ENCODE measurements around the gene SCAI. TPM values are rescaled to one million over a fixed set of nuclear protein-coding genes. Genes with fewer than 3 reads are reported as not detected.

Gene SCAI
- total RNA-seq, 2 donors from 2014 or later: 6.7 to 7.6 TPM

- Histone ChIP-seq H3K36me3 (replicated peaks in 1 of 2; ENCODE audit: insufficient read depth in 1 of 2, low read depth in 2 of 2) (no peaks in the 10 kb centered on the region), H3K27ac (no peak overlapping the region), H3K4me3 (no peak overlapping the region), H3K4me1 (peaks cover 13% of the 10 kb centered on the region), H3K9me3 (peaks cover 0 to 6% (median 0%) of the 10 kb centered on the region in 3 donors), H3K27me3 (no peaks in the 10 kb centered on the region)
- ATAC-seq: no peak
- 89 to 92% methylated on average over 4 of the region's 4 CpGs for WGBS, 2 donors
- DNase-seq: no peak
- intact Hi-C loops (cut with DNase I): no loop called here
- TF ChIP-seq CTCF (IDR thresholded peaks at IDR 0.05) (no peak), POLR2A (IDR thresholded peaks at IDR 0.05) (no peak)
Observed at GRCh38 chr9:125100822-125101221, 42.5 kb downstream of the SCAI start.

GRCh38 chr9:125099816-125100215, 43.5 kb downstream of the SCAI start:
- intact Hi-C loops (cut with DNase I): no loop called here
- ATAC-seq: no peak
- WGBS, 2 donors: 46 to 54% methylated on average over 3 of the region's 3 CpGs

GRCh38 chr9:125095821-125096443, 47.4 kb downstream of the SCAI start:
- H3K36me3 ChIP-seq (replicated peaks in 1 of 2; ENCODE audit: insufficient read depth in 1 of 2, low read depth in 2 of 2): no peaks in the 10 kb centered on the region
- no peak for TF ChIP-seq CTCF (IDR thresholded peaks at IDR 0.05)
- no peak for TF ChIP-seq POLR2A (IDR thresholded peaks at IDR 0.05)
- H3K9me3 ChIP-seq: peaks cover 0 to 6% (median 0%) of the 10 kb centered on the region in 3 donors
- H3K4me3 ChIP-seq: no peak overlapping the region
- no peaks in the 10 kb centered on the region for H3K27me3 ChIP-seq
- DNase-seq (no peak), ATAC-seq (no peak)
- intact Hi-C loops (cut with DNase I): no loop called here
- H3K27ac ChIP-seq: no peak overlapping the region
- H3K4me1 ChIP-seq: peaks cover 13% of the 10 kb centered on the region
- 100% methylated on average over 2 of the region's 2 CpGs for WGBS, 2 donors

More at GRCh38 chr9:125099816-125100215, 43.5 kb downstream of the SCAI start:
- TF ChIP-seq POLR2A (IDR thresholded peaks at IDR 0.05) (no peak), CTCF (IDR thresholded peaks at IDR 0.05) (no peak)
- H3K27ac ChIP-seq: no peak overlapping the region
- H3K9me3 ChIP-seq: peaks cover 0 to 6% (median 0%) of the 10 kb centered on the region in 3 donors
- DNase-seq: peak in 1 of 4 donors; percentile 18
- H3K4me1 ChIP-seq: peaks cover 13% of the 10 kb centered on the region
- no peaks in the 10 kb centered on the region for H3K27me3 ChIP-seq
- no peak overlapping the region for H3K4me3 ChIP-seq
- no peaks in the 10 kb centered on the region for H3K36me3 ChIP-seq (replicated peaks in 1 of 2; ENCODE audit: insufficient read depth in 1 of 2, low read depth in 2 of 2)

GRCh38 chr9:125091121-125091520, 52.2 kb downstream of the SCAI start:
- WGBS, 2 donors: 64 to 74% methylated on average over 3 of the region's 3 CpGs

GRCh38 chr9:125089331-125089730, 54.0 kb downstream of the SCAI start:
- Histone ChIP-seq H3K9me3 (no peaks in the 10 kb centered on the region), H3K4me3 (no peak overlapping the region), H3K4me1 (no peaks in the 10 kb centered on the region), H3K27ac (no peak overlapping the region), H3K27me3 (no peaks in the 10 kb centered on the region), H3K36me3 (replicated peaks in 1 of 2; ENCODE audit: insufficient read depth in 1 of 2, low read depth in 2 of 2) (no peaks in the 10 kb centered on the region)
- no peak for ATAC-seq
- intact Hi-C loops (cut with DNase I): no loop called here
- no peak for DNase-seq
- TF ChIP-seq CTCF (IDR thresholded peaks at IDR 0.05): no peak
- no peak for TF ChIP-seq POLR2A (IDR thresholded peaks at IDR 0.05)

More at GRCh38 chr9:125091121-125091520, 52.2 kb downstream of the SCAI start:
- ATAC-seq: no peak
- no peak for TF ChIP-seq POLR2A (IDR thresholded peaks at IDR 0.05)
- intact Hi-C loops (cut with DNase I): no loop called here
- H3K27ac ChIP-seq: no peak overlapping the region
- H3K4me1 ChIP-seq: no peaks in the 10 kb centered on the region
- no peak for DNase-seq
- no peak overlapping the region for H3K4me3 ChIP-seq
- no peaks in the 10 kb centered on the region for H3K36me3 ChIP-seq (replicated peaks in 1 of 2; ENCODE audit: insufficient read depth in 1 of 2, low read depth in 2 of 2)
- peaks cover 0 to 2% (median 0%) of the 10 kb centered on the region in 3 donors for H3K9me3 ChIP-seq
- H3K27me3 ChIP-seq: no peaks in the 10 kb centered on the region
